GM23338 (cell line): ENCODE measurements around the gene DHRS12. TPM values are rescaled to one million over a fixed set of nuclear protein-coding genes. Genes with fewer than 3 reads are reported as not detected.

Experiments
- ATAC-seq: fragments of 200-7000 bp; cut with Tn5 transposase; 3 replicates; pipeline ENCODE4 v1.9.1; 2020
- DNase-seq: peaks from one replicate; pipeline ENCODE4 v3.0.0-alpha.2; 2015; ENCODE audit warnings: low spot score
- H2AFZ ChIP-seq: fragments of 200-600 bp; sonication (generic); 2 replicates; pipeline ENCODE4 v1.8.0; 2016; ENCODE audit warnings: antibody characterized with exemption, mild to moderate bottlenecking, moderate library complexity
- H3F3A ChIP-seq: fragments of 200-600 bp; sonication (generic); replicated peaks from 2 replicates; pipeline ENCODE4 v1.8.0; 2017; ENCODE audit warnings: antibody characterized with exemption, mixed run types, low read depth
- H3K27ac ChIP-seq: fragments of 200-600 bp; sonication (generic); 2 replicates; pipeline ENCODE4 v1.6.1; 2016; ENCODE audit warnings: low read depth
- H3K27me3 ChIP-seq: fragments of 200-600 bp; sonication (generic); 2 replicates; pipeline ENCODE4 v1.8.0; 2016; ENCODE audit warnings: mild to moderate bottlenecking, mixed run types, moderate library complexity; ENCODE audit not compliant: insufficient read depth
- H3K36me3 ChIP-seq: fragments of 200-600 bp; sonication (generic); 2 replicates; pipeline ENCODE4 v1.8.0; 2016; ENCODE audit warnings: mild to moderate bottlenecking; ENCODE audit not compliant: insufficient read depth
- H3K4me1 ChIP-seq: fragments of 200-600 bp; sonication (generic); 2 replicates; pipeline ENCODE4 v1.8.0; 2016; ENCODE audit warnings: mild to moderate bottlenecking, moderate library complexity; ENCODE audit not compliant: insufficient read depth
- H3K4me2 ChIP-seq: fragments of 200-600 bp; sonication (generic); 2 replicates; pipeline ENCODE4 v1.7.1; 2017; ENCODE audit warnings: mixed run types
- H3K4me3 ChIP-seq: fragments of 200-600 bp; sonication (generic); 2 replicates; pipeline ENCODE4 v1.6.1; 2016; ENCODE audit warnings: mixed run types
- H3K79me2 ChIP-seq: fragments of 200-600 bp; sonication (generic); replicated peaks from 2 replicates; pipeline ENCODE4 v1.8.0; 2017; ENCODE audit warnings: mild to moderate bottlenecking; ENCODE audit not compliant: insufficient read depth
- H3K9me2 ChIP-seq: fragments of 200-600 bp; sonication (generic); 2 replicates; pipeline ENCODE4 v1.8.0; 2017; ENCODE audit not compliant: insufficient read depth
- H4K20me1 ChIP-seq: fragments of 200-600 bp; sonication (generic); replicated peaks from 2 replicates; pipeline ENCODE4 v1.8.0; 2017; ENCODE audit warnings: mild to moderate bottlenecking; ENCODE audit not compliant: insufficient read depth
- H3K27ac Mint-ChIP-seq: 2 replicates; pipeline ENCODE4 v1.8.0; 2020; ENCODE audit warnings: inconsistent platforms, mild to moderate bottlenecking, moderate library complexity, mixed read lengths
- H3K27me3 Mint-ChIP-seq: 3 replicates; pipeline ENCODE4 v1.8.0; 2022; ENCODE audit warnings: low read depth, mild to moderate bottlenecking, moderate library complexity, mixed read lengths, inconsistent platforms; ENCODE audit not compliant: insufficient read depth, poor library complexity
- H3K36me3 Mint-ChIP-seq: 3 replicates; pipeline ENCODE4 v1.8.0; 2021; ENCODE audit warnings: low read depth, mild to moderate bottlenecking, inconsistent platforms, moderate library complexity, mixed read lengths
- H3K4me1 Mint-ChIP-seq: 3 replicates; pipeline ENCODE4 v1.8.0; 2020; ENCODE audit warnings: mild to moderate bottlenecking, inconsistent platforms, mixed read lengths
- H3K4me3 Mint-ChIP-seq: 3 replicates; pipeline ENCODE4 v1.8.0; 2021; ENCODE audit warnings: moderate library complexity, mild to moderate bottlenecking, inconsistent platforms, mixed read lengths
- H3K9me3 Mint-ChIP-seq: 3 replicates; pipeline ENCODE4 v1.8.0; 2020; ENCODE audit warnings: moderate library complexity, mild to moderate bottlenecking, inconsistent platforms, mixed read lengths
- CREB1 ChIP-seq: fragments of 250-450 bp; sonication (Bioruptor Pico); IDR thresholded peaks from 2 replicates; pipeline ENCODE4 v1.5.0; 2020; ENCODE audit warnings: low read depth, mild to moderate bottlenecking, moderate library complexity
- CTCF ChIP-seq, 2 experiments: fragments of 200-600 bp in 1 of 2; sonication (generic) in 1 of 2; conservative IDR thresholded peaks; 2 replicates each; pipeline versions ENCODE4 v1.5.1 to v1.6.1; 2016 to 2017; ENCODE audit warnings: antibody characterized with exemption in 2 of 2, low read depth in 2 of 2, mild to moderate bottlenecking in 2 of 2, moderate library complexity in 1 of 2
- EZH2 ChIP-seq: fragments of 200-600 bp; sonication (generic); IDR thresholded peaks from one replicate; pipeline ENCODE4 v1.8.0; 2017; ENCODE audit warnings: antibody characterized with exemption, mild to moderate bottlenecking, low read depth; ENCODE audit not compliant: unreplicated experiment
- EZH2phosphoT487 ChIP-seq: fragments of 200-600 bp; sonication (generic); IDR thresholded peaks from one replicate; pipeline ENCODE4 v1.8.1; 2018; ENCODE audit warnings: antibody characterized with exemption; ENCODE audit not compliant: unreplicated experiment
- JUNB ChIP-seq: IDR thresholded peaks from one replicate; pipeline ENCODE4 v1.6.1; 2016; ENCODE audit warnings: antibody characterized with exemption; ENCODE audit not compliant: unreplicated experiment
- NANOG ChIP-seq: IDR thresholded peaks from 2 replicates; pipeline ENCODE4 v1.6.1; 2016; ENCODE audit warnings: antibody characterized with exemption, borderline replicate concordance
- POLR2AphosphoS5 ChIP-seq: IDR thresholded peaks from 2 replicates; pipeline ENCODE4 v1.6.1; 2016; ENCODE audit warnings: antibody characterized with exemption, low read depth
- STAT1 ChIP-seq: IDR thresholded peaks from one replicate; pipeline ENCODE4 v1.6.1; 2016; ENCODE audit warnings: antibody characterized with exemption; ENCODE audit not compliant: unreplicated experiment
- ZNF114 ChIP-seq: fragments of 250-450 bp; sonication (Bioruptor Pico); IDR thresholded peaks from 2 replicates; pipeline ENCODE4 v1.5.0; 2020; ENCODE audit warnings: mild to moderate bottlenecking, moderate library complexity
- ZNF331 ChIP-seq: fragments of 250-450 bp; sonication (Bioruptor Pico); IDR thresholded peaks from 2 replicates; pipeline ENCODE4 v1.5.0; 2020; ENCODE audit warnings: low read depth, mild to moderate bottlenecking, moderate library complexity
- ZNF462 ChIP-seq: fragments of 250-450 bp; sonication (Bioruptor Pico); IDR thresholded peaks from 2 replicates; pipeline ENCODE4 v1.5.0; 2020; ENCODE audit warnings: mild to moderate bottlenecking, moderate library complexity
- polyA plus RNA-seq: library from polyadenylated mRNA; unstranded; fragments of >200 nt; fragmentation: Nextera tagmentation; extraction: Ambion mirVana; gene quantifications from 2 replicates; pipeline ENCODE4 v1.2.1, GENCODE V29; 2016
- total RNA-seq: library from RNA; depleted of rRNA; stranded (reverse); fragments of >200 nt; shearing (Covaris generic); gene quantifications from 2 replicates; pipeline ENCODE4 v1.2.3, GENCODE V29; 2014

Gene DHRS12
- total and polyA plus RNA-seq, 2 experiments from 2014 or later: 4.6 to 12.2 TPM

GRCh38 chr13:51844862-51845573 is 41.1 kb upstream of the DHRS12 start, which contains the start of gene TMEM272:
TSS of gene TMEM272 (minus strand) at chr13:51845177. CDS start at chr13:51838530, 6,647 bp downstream.
- Histone ChIP-seq H3K4me1 (no peaks in the 10 kb centered on the region), H3K4me2 (peak within 1 kb of the TSS; percentile 64), H3K79me2 (no peaks in the 10 kb centered on the region), H3K27ac (no peak within 1 kb of the TSS), H3K4me3 (peak within 1 kb of the TSS; percentile 34), H3K27me3 (no peaks in the 10 kb centered on the region), H3K36me3 (no peaks in the 10 kb centered on the region), H3K9me2 (peaks cover 6% of the 10 kb centered on the region; the same call in 1 of the 2 replicates), H3F3A (no peaks in the 10 kb centered on the region), H4K20me1 (no peaks in the 10 kb centered on the region), H2AFZ (peak within 1 kb of the TSS; percentile 97)
- H3K27me3 Mint-ChIP-seq: peaks cover 8% of the 10 kb centered on the region
- peaks cover 11% of the 10 kb centered on the region; the same call in 2 of the 3 replicates for H3K4me1 Mint-ChIP-seq
- H3K36me3 Mint-ChIP-seq: peaks cover 3% of the 10 kb centered on the region; the same call in 1 of the 3 replicates
- DNase-seq (peak; percentile 81), ATAC-seq (peak; percentile 76)
- 0 out of 3 replicates have a peak within 1 kb of the TSS, but pooled peaks have one; percentile 8 for H3K4me3 Mint-ChIP-seq
- peaks cover 9% of the 10 kb centered on the region for H3K9me3 Mint-ChIP-seq
- TF ChIP-seq CTCF (conservative IDR thresholded peaks at IDR 0.05; ENCODE audit: low read depth in 2 of 2) (peak; percentile 82 to 99), JUNB (no peak)
- no peak within 1 kb of the TSS; the same call in 1 of the 2 replicates for H3K27ac Mint-ChIP-seq

GRCh38 chr13:51843529-51843928 is 39.6 kb upstream of the DHRS12 start:
- Histone ChIP-seq H4K20me1 (no peaks in the 10 kb centered on the region), H3K27me3 (no peaks in the 10 kb centered on the region), H3K4me3 (no peak overlapping the region), H2AFZ (no peak overlapping the region), H3F3A (no peaks in the 10 kb centered on the region), H3K4me2 (no peak overlapping the region), H3K36me3 (no peaks in the 10 kb centered on the region), H3K79me2 (no peaks in the 10 kb centered on the region), H3K4me1 (no peaks in the 10 kb centered on the region), H3K9me2 (peaks cover 6% of the 10 kb centered on the region; the same call in 1 of the 2 replicates), H3K27ac (no peak overlapping the region)
- peaks cover 4% of the 10 kb centered on the region for H3K27me3 Mint-ChIP-seq
- peaks cover 3% of the 10 kb centered on the region; the same call in 1 of the 3 replicates for H3K36me3 Mint-ChIP-seq
- H3K9me3 Mint-ChIP-seq: peaks cover 9% of the 10 kb centered on the region
- ATAC-seq: no peak
- H3K27ac Mint-ChIP-seq: no peak overlapping the region
- H3K4me1 Mint-ChIP-seq: peaks cover 11% of the 10 kb centered on the region; the same call in 2 of the 3 replicates
- DNase-seq: no peak
- H3K4me3 Mint-ChIP-seq: no peak overlapping the region
- TF ChIP-seq NANOG (no peak), ZNF462 (CRISPR knock-in tag) (no peak), POLR2AphosphoS5 (no peak), ZNF114 (CRISPR knock-in tag) (no peak), EZH2phosphoT487 (no peak), CREB1 (no peak), CTCF (conservative IDR thresholded peaks at IDR 0.05; ENCODE audit: low read depth in 2 of 2) (no peak), EZH2 (no peak), ZNF331 (no peak), STAT1 (no peak)
